PC-9 (cell line): ENCODE measurements around the gene OR6K2.

Experiments used
- EZH2 ChIP-seq: fragments of 200-600 bp; sonication (generic); IDR thresholded peaks from 2 replicates; pipeline ENCODE4 v1.8.0; 2017; ENCODE audit warnings: antibody characterized with exemption, low read depth
- TF ChIP-seq, protein P1 (sequence below): fragments of 200-600 bp; sonication (generic); conservative IDR thresholded peaks from 2 replicates; pipeline ENCODE4 v1.6.1; 2017; ENCODE audit warnings: mixed run types, antibody characterized with exemption, mild to moderate bottlenecking, moderate library complexity

DNA sequence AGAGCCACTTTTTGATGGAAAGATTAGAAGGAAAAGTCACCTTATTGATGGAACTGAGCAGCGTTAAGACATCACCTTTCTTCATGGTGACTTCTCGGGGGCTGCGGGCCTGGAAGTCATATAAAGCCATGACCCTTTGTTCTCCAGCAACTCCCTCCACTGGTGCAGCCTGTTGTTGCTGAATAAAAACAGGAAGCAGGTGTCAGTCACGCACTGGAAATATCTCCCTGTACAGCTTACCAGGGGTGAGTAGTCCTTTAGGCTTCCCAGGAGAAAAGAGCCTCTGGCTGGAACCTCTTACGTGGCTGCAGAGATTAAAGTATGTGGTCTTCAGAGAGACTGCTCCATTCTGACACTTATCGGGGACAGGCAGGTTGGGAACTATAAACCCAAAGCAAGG is 45.9 kb downstream of the OR6K2 start:
- TF ChIP-seq, protein P1, sequence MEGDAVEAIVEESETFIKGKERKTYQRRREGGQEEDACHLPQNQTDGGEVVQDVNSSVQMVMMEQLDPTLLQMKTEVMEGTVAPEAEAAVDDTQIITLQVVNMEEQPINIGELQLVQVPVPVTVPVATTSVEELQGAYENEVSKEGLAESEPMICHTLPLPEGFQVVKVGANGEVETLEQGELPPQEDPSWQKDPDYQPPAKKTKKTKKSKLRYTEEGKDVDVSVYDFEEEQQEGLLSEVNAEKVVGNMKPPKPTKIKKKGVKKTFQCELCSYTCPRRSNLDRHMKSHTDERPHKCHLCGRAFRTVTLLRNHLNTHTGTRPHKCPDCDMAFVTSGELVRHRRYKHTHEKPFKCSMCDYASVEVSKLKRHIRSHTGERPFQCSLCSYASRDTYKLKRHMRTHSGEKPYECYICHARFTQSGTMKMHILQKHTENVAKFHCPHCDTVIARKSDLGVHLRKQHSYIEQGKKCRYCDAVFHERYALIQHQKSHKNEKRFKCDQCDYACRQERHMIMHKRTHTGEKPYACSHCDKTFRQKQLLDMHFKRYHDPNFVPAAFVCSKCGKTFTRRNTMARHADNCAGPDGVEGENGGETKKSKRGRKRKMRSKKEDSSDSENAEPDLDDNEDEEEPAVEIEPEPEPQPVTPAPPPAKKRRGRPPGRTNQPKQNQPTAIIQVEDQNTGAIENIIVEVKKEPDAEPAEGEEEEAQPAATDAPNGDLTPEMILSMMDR = no peak
- TF ChIP-seq EZH2 = no peak
